K562 (cell line): ENCODE data around the gene CYSTM1. TPM values are rescaled to one million over a fixed set of nuclear protein-coding genes. Genes with fewer than 3 reads are reported as not detected.

ENCODE experiments used
- ATAC-seq: fragments of 200-7000 bp; cut with Tn5 transposase; 3 replicates; pipeline ENCODE4 v1.9.1; 2020; ENCODE audit warnings: moderate library complexity
- BruUV-seq: library from RNA; stranded (reverse); fragments of 400-500 nt; replicated peaks from 2 replicates; lab custom pipeline; 2021; lab: Mats Ljungman, UMichigan
- CTCF ChIA-PET: fragments of 300-600 bp; formaldehyde crosslinking; extraction: SDS; loops from one replicate; lab custom pipeline; 2021; ENCODE audit warnings: low intra/inter-chr PET ratio; lab: Yijun Ruan, JAX
- POLR2A ChIA-PET: fragments of 300-600, 350-650 bp; sonication (Branson Sonifier 250); formaldehyde crosslinking; extraction: SDS; loops from one replicate; lab custom pipeline; 2021; ENCODE audit warnings: antibody characterized with exemption, inconsistent platforms; lab: Yijun Ruan, JAX
- DNase-seq, 4 experiments: peaks; one replicate each; pipeline versions ENCODE4 v3.0.0 to v3.0.0-alpha.2; 2011 to 2018; ENCODE audit warnings: low spot score in 3 of 4, mixed read lengths in 3 of 4; ENCODE audit errors: extremely low read depth in 1 of 4
- FAIRE-seq: peaks from 2 replicates; lab custom pipeline; 2011; peaks lifted over from hg19 to GRCh38; lab: Jason Lieb, UNC
- H2AFZ ChIP-seq: 2 replicates; pipeline ENCODE4 v1.6.0; 2011; ENCODE audit warnings: low read depth, low read length, control low read depth, inconsistent platforms
- H3K27ac ChIP-seq: fragments of 200-600 bp; 3 replicates; pipeline ENCODE4 v1.8.0; 2011; ENCODE audit warnings: low read depth, mild to moderate bottlenecking, control low read depth, inconsistent platforms, low read length, moderate library complexity, mixed read lengths; ENCODE audit errors: extremely low read depth
- H3K27me3 ChIP-seq, 2 experiments: fragments of 300-600 bp in 1 of 2; 2 replicates in 1 of 2; 3 replicates in 1 of 2; pipeline versions ENCODE4 v1.6.0 to v1.8.0; 2011; ENCODE audit warnings: inconsistent platforms in 2 of 2, low read length in 2 of 2, mild to moderate bottlenecking in 1 of 2, mixed read lengths in 1 of 2, moderate library complexity in 1 of 2; ENCODE audit not compliant: control insufficient read depth in 2 of 2, insufficient read depth in 2 of 2
- H3K36me3 ChIP-seq: fragments of 300-600 bp; 3 replicates; pipeline ENCODE4 v1.8.0; 2011; ENCODE audit warnings: mild to moderate bottlenecking, low read length, inconsistent platforms; ENCODE audit not compliant: control insufficient read depth, insufficient read depth
- H3K4me1 ChIP-seq, 2 experiments: fragments of 200-600 bp in 1 of 2; replicated peaks in 1 of 2; 2 replicates in 1 of 2; 3 replicates in 1 of 2; pipeline versions ENCODE4 v1.5.1 to v1.8.0; 2011; ENCODE audit warnings: inconsistent platforms in 2 of 2, low read length in 2 of 2, mild to moderate bottlenecking in 1 of 2, mixed read lengths in 1 of 2, moderate library complexity in 1 of 2; ENCODE audit not compliant: control insufficient read depth in 2 of 2, insufficient read depth in 2 of 2
- H3K4me2 ChIP-seq: 2 replicates; pipeline ENCODE4 v1.6.1; 2011; ENCODE audit warnings: low read length, control low read depth, inconsistent platforms, mixed read lengths; ENCODE audit not compliant: insufficient read depth
- H3K4me3 ChIP-seq: fragments of 200-600 bp; sonication (generic), shearing (Covaris generic); 2 replicates; pipeline ENCODE4 v1.5.1; 2016; ENCODE audit warnings: control low read depth, inconsistent platforms
- H3K79me2 ChIP-seq: fragments of 200-600 bp; 3 replicates; pipeline ENCODE4 v1.8.0; 2011; ENCODE audit warnings: low read length, inconsistent platforms; ENCODE audit not compliant: control insufficient read depth, insufficient read depth
- H3K9ac ChIP-seq, 2 experiments: 2 replicates each; pipeline versions ENCODE4 v1.6.0 to v1.6.1; 2011; ENCODE audit warnings: low read depth in 2 of 2, low read length in 2 of 2, control low read depth in 1 of 2, inconsistent platforms in 1 of 2, mild to moderate bottlenecking in 1 of 2, mixed read lengths in 1 of 2; ENCODE audit not compliant: insufficient read depth in 1 of 2
- H3K9me1 ChIP-seq: one replicate; pipeline ENCODE4 v1.6.0; 2011; ENCODE audit warnings: inconsistent platforms, mild to moderate bottlenecking, low read length, moderate library complexity; ENCODE audit not compliant: control insufficient read depth, insufficient read depth
- H3K9me3 ChIP-seq: replicated peaks from 2 replicates; pipeline ENCODE4 v1.5.1; 2011; ENCODE audit warnings: low read depth, low read length, inconsistent platforms; ENCODE audit not compliant: control insufficient read depth, insufficient read depth
- H4K20me1 ChIP-seq: replicated peaks from 2 replicates; pipeline ENCODE4 v1.6.1; 2011; ENCODE audit warnings: low read length, inconsistent platforms, mixed read lengths; ENCODE audit not compliant: control insufficient read depth, insufficient read depth
- FOXA1 ChIP-seq: fragments of 450-650 bp; IDR thresholded peaks from 2 replicates; pipeline ENCODE4 v1.6.1; 2016; ENCODE audit warnings: mild to moderate bottlenecking, borderline replicate concordance
- HOMEZ ChIP-seq: fragments of 250-450 bp; sonication (Bioruptor Pico); IDR thresholded peaks from 2 replicates; pipeline ENCODE4 v1.4.0; 2020; ENCODE audit warnings: mild to moderate bottlenecking, moderate library complexity
- PCBP1 ChIP-seq: fragments of 200-400 bp; formaldehyde crosslinking; IDR thresholded peaks from 2 replicates; pipeline ENCODE4 v1.6.1; 2018; ENCODE audit warnings: mild to moderate bottlenecking, low read depth, low read length; ENCODE audit not compliant: poor library complexity, severe bottlenecking
- POU5F1 ChIP-seq: fragments of 150-350 bp; IDR thresholded peaks from 2 replicates; pipeline ENCODE4 v1.6.1; 2014; ENCODE audit warnings: borderline replicate concordance, low read length, low read depth, mild to moderate bottlenecking; ENCODE audit not compliant: partially characterized antibody
- ZNF134 ChIP-seq: fragments of 250-450 bp; sonication (Bioruptor Pico); conservative IDR thresholded peaks from 2 replicates; pipeline ENCODE4 v1.4.0; 2020
- ZNF174 ChIP-seq: fragments of 250-450 bp; sonication (Bioruptor Pico); IDR thresholded peaks from 2 replicates; pipeline ENCODE4 v1.4.0; 2020; ENCODE audit warnings: mild to moderate bottlenecking
- WGBS: fragments of 100-300 bp; shearing (Covaris generic); methylation state at CpG from one replicate; pipeline ENCODE4 v1.1.6; 2016; ENCODE audit warnings: low coverage, mixed read lengths; ENCODE audit not compliant: insufficient coverage; ENCODE audit errors: missing lambda C conversion rate; 5-methylcytosine and 5-hydroxymethylcytosine counted together
- in situ Hi-C: fragments of 300-500 bp; cut with MboI; formaldehyde crosslinking; loops from 4 replicates; pipeline ENCODE4 v1.15.0; 2018; ENCODE audit warnings: inconsistent platforms, mixed read lengths
- intact Hi-C: fragments of 100-400 bp; cut with micrococcal nuclease; formaldehyde crosslinking; loops from 2 replicates; pipeline ENCODE4 v1.14.2; 2022
- polyA plus RNA-seq, 8 experiments: library from polyadenylated mRNA; depleted of rRNA in 4 of 8; stranded (reverse) in 5 of 8; unstranded in 3 of 8; fragments of >200 nt; fragmentation: Nextera tagmentation in 2 of 8; fragmentation: Illumina TruSeq in 1 of 8; extraction: Ambion mirVana in 2 of 8; extraction: Trizol in 1 of 8; gene quantifications; 2 replicates each; pipeline versions ENCODE4 v1.2.1 to v1.2.3, GENCODE V29; 2011 to 2014; ENCODE audit warnings: inconsistent platforms in 1 of 8, missing spikeins in 1 of 8
- total RNA-seq, 7 experiments: library from RNA; depleted of rRNA in 6 of 7; stranded (reverse); fragments of >200 nt in 6 of 7; fragmentation: Illumina TruSeq in 2 of 7; extraction: Trizol in 2 of 7; gene quantifications; 2 replicates each; pipeline versions ENCODE4 v1.2.1 to v1.2.3, GENCODE V29; 2011 to 2021; ENCODE audit warnings: low replicate concordance in 1 of 7
- TF ChIP-seq, protein P1 (sequence below), 2 experiments: IDR thresholded peaks; 2 replicates each; pipeline ENCODE4 v1.6.1; 2012; ENCODE audit warnings: improper control_type of control experiment in 2 of 2, low read depth in 2 of 2, low read length in 2 of 2, borderline replicate concordance in 1 of 2
- TF ChIP-seq, protein P2 (sequence below): sonication (generic); formaldehyde crosslinking; IDR thresholded peaks from 2 replicates; pipeline ENCODE4 v1.8.1; 2022; ENCODE audit warnings: missing genetic modification reagents
- TF ChIP-seq, protein P3 (sequence below): fragments of 250-450 bp; sonication (Bioruptor Pico); IDR thresholded peaks from 2 replicates; pipeline ENCODE4 v1.5.0; 2020; ENCODE audit warnings: mild to moderate bottlenecking, borderline replicate concordance
- TF ChIP-seq, protein P4 (sequence below), 2 experiments: fragments of 250-450 bp in 1 of 2; fragments of 450-650 bp in 1 of 2; sonication (Bioruptor Pico) in 1 of 2; IDR thresholded peaks; 2 replicates each; pipeline versions ENCODE4 v1.6.1 to v1.8.0; 2016 to 2021; ENCODE audit warnings: mild to moderate bottlenecking in 2 of 2, moderate library complexity in 2 of 2, missing compliant biosample characterization in 1 of 2, missing genetic modification characterization in 1 of 2

The CYSTM1 gene
- total and polyA plus RNA-seq, 9 of the 15 experiments (the other 6 are each of a cell fraction or from before 2014, with no cell fraction given), result 76.1 to 422 (median 108) TPM

GRCh38 chr5:140261403-140262171 is 86.6 kb downstream of the CYSTM1 start (continued):
- no peak for TF ChIP-seq HOMEZ

- in situ Hi-C loops (no loop called here), intact Hi-C loops (no loop called here)
- CTCF ChIA-PET, result no interaction called here
- H3K9me3 ChIP-seq, result no peaks in the 10 kb centered on the region
- no peak for FAIRE-seq
- peak overlapping the region; percentile 74; the same call in 1 of the 3 replicates for H3K27ac ChIP-seq
- H3K4me3 ChIP-seq, result no peak overlapping the region
- no peaks in the 10 kb centered on the region; the same call in 1 of the 2 replicates for H4K20me1 ChIP-seq
- DNase-seq, result no peak
- H3K9me1 ChIP-seq, result no peaks in the 10 kb centered on the region
- WGBS, result 74% methylated on average over 3 of the region's 3 CpGs
- no peak overlapping the region for H2AFZ ChIP-seq
- no TSS peak for BruUV-seq
- POLR2A ChIA-PET, result interaction anchor here (0.5 to 2.5 kb wide), 11 partner anchors 9 to 89 kb away, joined by 3 to 11 read pairs (median 3); partner anchors contain the start of gene PFDN1
- H3K9ac ChIP-seq, result peak overlapping the region in 1 of 2 experiments; percentile 38; a peak in 1 of 4 replicates
- no peak for ATAC-seq
- H3K4me2 ChIP-seq, result no peak overlapping the region
- no peaks in the 10 kb centered on the region for H3K27me3 ChIP-seq
- peaks cover 22% of the 10 kb centered on the region; the same call in 2 of the 3 replicates for H3K79me2 ChIP-seq
- H3K4me1 ChIP-seq, result peaks cover 3 to 10% of the 10 kb centered on the region in 2 experiments; a peak in 3 of 5 replicates
- H3K36me3 ChIP-seq, result peaks cover 27% of the 10 kb centered on the region; the same call in 2 of the 3 replicates
- TF ChIP-seq, protein P1, sequence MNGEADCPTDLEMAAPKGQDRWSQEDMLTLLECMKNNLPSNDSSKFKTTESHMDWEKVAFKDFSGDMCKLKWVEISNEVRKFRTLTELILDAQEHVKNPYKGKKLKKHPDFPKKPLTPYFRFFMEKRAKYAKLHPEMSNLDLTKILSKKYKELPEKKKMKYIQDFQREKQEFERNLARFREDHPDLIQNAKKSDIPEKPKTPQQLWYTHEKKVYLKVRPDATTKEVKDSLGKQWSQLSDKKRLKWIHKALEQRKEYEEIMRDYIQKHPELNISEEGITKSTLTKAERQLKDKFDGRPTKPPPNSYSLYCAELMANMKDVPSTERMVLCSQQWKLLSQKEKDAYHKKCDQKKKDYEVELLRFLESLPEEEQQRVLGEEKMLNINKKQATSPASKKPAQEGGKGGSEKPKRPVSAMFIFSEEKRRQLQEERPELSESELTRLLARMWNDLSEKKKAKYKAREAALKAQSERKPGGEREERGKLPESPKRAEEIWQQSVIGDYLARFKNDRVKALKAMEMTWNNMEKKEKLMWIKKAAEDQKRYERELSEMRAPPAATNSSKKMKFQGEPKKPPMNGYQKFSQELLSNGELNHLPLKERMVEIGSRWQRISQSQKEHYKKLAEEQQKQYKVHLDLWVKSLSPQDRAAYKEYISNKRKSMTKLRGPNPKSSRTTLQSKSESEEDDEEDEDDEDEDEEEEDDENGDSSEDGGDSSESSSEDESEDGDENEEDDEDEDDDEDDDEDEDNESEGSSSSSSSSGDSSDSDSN (IDR thresholded peaks at IDR 0.05; ENCODE audit: borderline replicate concordance in 1 of 2, low read depth in 2 of 2, low read length in 2 of 2), result no peak
- TF ChIP-seq, protein P2, sequence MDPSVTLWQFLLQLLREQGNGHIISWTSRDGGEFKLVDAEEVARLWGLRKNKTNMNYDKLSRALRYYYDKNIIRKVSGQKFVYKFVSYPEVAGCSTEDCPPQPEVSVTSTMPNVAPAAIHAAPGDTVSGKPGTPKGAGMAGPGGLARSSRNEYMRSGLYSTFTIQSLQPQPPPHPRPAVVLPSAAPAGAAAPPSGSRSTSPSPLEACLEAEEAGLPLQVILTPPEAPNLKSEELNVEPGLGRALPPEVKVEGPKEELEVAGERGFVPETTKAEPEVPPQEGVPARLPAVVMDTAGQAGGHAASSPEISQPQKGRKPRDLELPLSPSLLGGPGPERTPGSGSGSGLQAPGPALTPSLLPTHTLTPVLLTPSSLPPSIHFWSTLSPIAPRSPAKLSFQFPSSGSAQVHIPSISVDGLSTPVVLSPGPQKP (CRISPR knock-in tag), result no peak
- TF ChIP-seq, protein P3, sequence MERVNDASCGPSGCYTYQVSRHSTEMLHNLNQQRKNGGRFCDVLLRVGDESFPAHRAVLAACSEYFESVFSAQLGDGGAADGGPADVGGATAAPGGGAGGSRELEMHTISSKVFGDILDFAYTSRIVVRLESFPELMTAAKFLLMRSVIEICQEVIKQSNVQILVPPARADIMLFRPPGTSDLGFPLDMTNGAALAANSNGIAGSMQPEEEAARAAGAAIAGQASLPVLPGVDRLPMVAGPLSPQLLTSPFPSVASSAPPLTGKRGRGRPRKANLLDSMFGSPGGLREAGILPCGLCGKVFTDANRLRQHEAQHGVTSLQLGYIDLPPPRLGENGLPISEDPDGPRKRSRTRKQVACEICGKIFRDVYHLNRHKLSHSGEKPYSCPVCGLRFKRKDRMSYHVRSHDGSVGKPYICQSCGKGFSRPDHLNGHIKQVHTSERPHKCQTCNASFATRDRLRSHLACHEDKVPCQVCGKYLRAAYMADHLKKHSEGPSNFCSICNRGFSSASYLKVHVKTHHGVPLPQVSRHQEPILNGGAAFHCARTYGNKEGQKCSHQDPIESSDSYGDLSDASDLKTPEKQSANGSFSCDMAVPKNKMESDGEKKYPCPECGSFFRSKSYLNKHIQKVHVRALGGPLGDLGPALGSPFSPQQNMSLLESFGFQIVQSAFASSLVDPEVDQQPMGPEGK (CRISPR knock-in tag), result no peak
- no peak for TF ChIP-seq ZNF134
- no peak for TF ChIP-seq POU5F1
- no peak for TF ChIP-seq PCBP1
- TF ChIP-seq FOXA1, result no peak
- TF ChIP-seq, protein P4, sequence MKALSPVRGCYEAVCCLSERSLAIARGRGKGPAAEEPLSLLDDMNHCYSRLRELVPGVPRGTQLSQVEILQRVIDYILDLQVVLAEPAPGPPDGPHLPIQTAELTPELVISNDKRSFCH (CRISPR knock-in tag; IDR thresholded peaks at IDR 0.05), result no peak
- TF ChIP-seq, protein P4 (tag; IDR thresholded peaks at IDR 0.05), result no peak
- no peak for TF ChIP-seq ZNF174 (CRISPR knock-in tag)
Observed at GRCh38 chr5:140262221-140262620, 87.2 kb downstream of the CYSTM1 start.
